Neuronal stem cell (in vitro differentiated cells): ENCODE data around the gene FOXD3.
A peak's percentile ranks its signal among the peaks of the same experiment; 100 is the strongest.

Source experiments
- DNase-seq: peaks from one replicate; pipeline ENCODE4 v3.0.0-alpha.2; 2013; ENCODE audit warnings: low spot score
- H2AFZ ChIP-seq: one replicate; pipeline ENCODE4 v1.6.1; 2013; ENCODE audit warnings: mild to moderate bottlenecking, low read length, inconsistent platforms
- H2AK5ac ChIP-seq: 2 replicates; pipeline ENCODE4 v1.6.1; 2013; ENCODE audit warnings: low read depth, mild to moderate bottlenecking, inconsistent platforms, low read length, moderate library complexity, mixed read lengths
- H2BK120ac ChIP-seq: 2 replicates; pipeline ENCODE4 v1.6.1; 2013; ENCODE audit warnings: low read depth, mild to moderate bottlenecking, inconsistent platforms, low read length, moderate library complexity, mixed read lengths
- H2BK12ac ChIP-seq: one replicate; pipeline ENCODE4 v1.6.1; 2013; ENCODE audit warnings: low read length, inconsistent platforms
- H2BK15ac ChIP-seq: 2 replicates; pipeline ENCODE4 v1.6.1; 2013; ENCODE audit warnings: mild to moderate bottlenecking, low read length, inconsistent platforms, mixed read lengths
- H2BK5ac ChIP-seq: one replicate; pipeline ENCODE4 v1.6.1; 2013; ENCODE audit warnings: inconsistent platforms, mild to moderate bottlenecking, low read length, moderate library complexity
- H3K14ac ChIP-seq: one replicate; pipeline ENCODE4 v1.6.1; 2013; ENCODE audit warnings: low read length, inconsistent platforms
- H3K18ac ChIP-seq: 2 replicates; pipeline ENCODE4 v1.6.1; 2013; ENCODE audit warnings: low read length, inconsistent platforms
- H3K23ac ChIP-seq: 2 replicates; pipeline ENCODE4 v1.6.1; 2013; ENCODE audit warnings: low read depth, mild to moderate bottlenecking, mixed read lengths, low read length, inconsistent platforms; ENCODE audit not compliant: poor library complexity
- H3K27ac ChIP-seq: replicated peaks from 3 replicates; pipeline ENCODE4 v1.5.1; 2013; ENCODE audit warnings: low read length, inconsistent platforms
- H3K27me3 ChIP-seq, 3 experiments: 2 replicates each; pipeline ENCODE4 v1.6.1; 2013; ENCODE audit warnings: low read length in 3 of 3, mild to moderate bottlenecking in 2 of 3, inconsistent platforms in 1 of 3, low read depth in 1 of 3, mixed read lengths in 1 of 3, moderate library complexity in 1 of 3; ENCODE audit not compliant: control insufficient read depth in 3 of 3, insufficient read depth in 3 of 3
- H3K36me3 ChIP-seq, 2 donors: replicated peaks in 1 of 2; 2 replicates each; pipeline ENCODE4 v1.6.1; 2013; ENCODE audit warnings: low read length in 2 of 2; ENCODE audit not compliant: control insufficient read depth in 2 of 2, insufficient read depth in 2 of 2
- H3K4ac ChIP-seq: 2 replicates; pipeline ENCODE4 v1.6.1; 2013; ENCODE audit warnings: inconsistent platforms, mild to moderate bottlenecking, low read length, moderate library complexity
- H3K4me1 ChIP-seq, 2 donors: 1 replicate in 1 of 2; 2 replicates in 1 of 2; pipeline ENCODE4 v1.6.1; 2013; ENCODE audit warnings: low read length in 2 of 2, low read depth in 1 of 2; ENCODE audit not compliant: control insufficient read depth in 2 of 2, insufficient read depth in 1 of 2
- H3K4me2 ChIP-seq: one replicate; pipeline ENCODE4 v1.6.1; 2013; ENCODE audit warnings: mild to moderate bottlenecking, low read length, inconsistent platforms; ENCODE audit not compliant: insufficient read depth, poor library complexity, severe bottlenecking
- H3K4me3 ChIP-seq, 2 donors: 2 replicates each; pipeline ENCODE4 v1.5.1; 2013; ENCODE audit warnings: low read length in 2 of 2, mild to moderate bottlenecking in 2 of 2, inconsistent platforms in 1 of 2, moderate library complexity in 1 of 2
- H3K79me1 ChIP-seq: one replicate; pipeline ENCODE4 v1.6.1; 2013; ENCODE audit warnings: low read depth, mild to moderate bottlenecking, inconsistent platforms, low read length, moderate library complexity
- H3K9ac ChIP-seq: one replicate; pipeline ENCODE4 v1.6.1; 2013; ENCODE audit warnings: mild to moderate bottlenecking, low read depth, low read length, inconsistent platforms; ENCODE audit not compliant: poor library complexity
- H3K9me3 ChIP-seq, 2 donors: replicated peaks in 1 of 2; 2 replicates each; pipeline versions ENCODE3 to v1.6.1; 2013; ENCODE audit warnings: low read length in 2 of 2, mild to moderate bottlenecking in 2 of 2, inconsistent platforms in 1 of 2, low read depth in 1 of 2, mixed read lengths in 1 of 2, moderate library complexity in 1 of 2; ENCODE audit not compliant: control insufficient read depth in 2 of 2, insufficient read depth in 1 of 2
- H4K8ac ChIP-seq: one replicate; pipeline ENCODE4 v1.6.1; 2013; ENCODE audit warnings: low read depth, mild to moderate bottlenecking, inconsistent platforms, low read length, moderate library complexity
- H4K91ac ChIP-seq: one replicate; pipeline ENCODE4 v1.6.1; 2013; ENCODE audit warnings: low read length, low read depth, mild to moderate bottlenecking, inconsistent platforms; ENCODE audit not compliant: poor library complexity
- WGBS, 2 donors: extraction: QIAGEN DNeasy Blood & Tissue Kit; methylation state at CpG; one replicate each; pipeline ENCODE4 v1.1.7; 2013; ENCODE audit warnings: missing lambda C conversion rate in 2 of 2, mixed read lengths in 1 of 2; ENCODE audit not compliant: insufficient read length in 2 of 2, insufficient replicate concordance in 1 of 2; ENCODE audit errors: extremely low coverage in 2 of 2; 5-methylcytosine and 5-hydroxymethylcytosine counted together

FOXD3 gene

GRCh38 chr1:63316598-63316983, 5.8 kb upstream of the FOXD3 start:
- no peak overlapping the region for H3K4me3 ChIP-seq
- no peak overlapping the region for H3K4me2 ChIP-seq
- H3K18ac ChIP-seq = no peak overlapping the region
- no peak overlapping the region for H3K4ac ChIP-seq
- no peak overlapping the region for H2AFZ ChIP-seq
- peaks cover 36 to 82% (median 59%) of the 10 kb centered on the region in 3 experiments for H3K27me3 ChIP-seq
- no peak overlapping the region for H2BK5ac ChIP-seq
- no peak overlapping the region for H2AK5ac ChIP-seq
- no peak overlapping the region for H3K27ac ChIP-seq
- H2BK15ac ChIP-seq = no peak overlapping the region
- no peak overlapping the region for H2BK120ac ChIP-seq
- no peak overlapping the region for H4K91ac ChIP-seq
- no peaks in the 10 kb centered on the region for H3K36me3 ChIP-seq
- H3K14ac ChIP-seq = no peak overlapping the region
- no peak overlapping the region for H4K8ac ChIP-seq
- no CpG with 5 or more reads among the region's 24 CpGs for WGBS, 2 donors
- peaks cover 0 to 2% of the 10 kb centered on the region in 2 donors for H3K4me1 ChIP-seq
- peaks cover 0 to 3% of the 10 kb centered on the region in 2 donors for H3K9me3 ChIP-seq
- H2BK12ac ChIP-seq = no peak overlapping the region
- H3K23ac ChIP-seq = no peak overlapping the region
- no peak for DNase-seq
- H3K79me1 ChIP-seq = no peaks in the 10 kb centered on the region
- no peak overlapping the region for H3K9ac ChIP-seq

GRCh38 chr1:63316984-63317816, 5.2 kb upstream of the FOXD3 start:
- no CpG with 5 or more reads among the region's 80 CpGs for WGBS, 2 donors

GRCh38 chr1:63317817-63318152, 4.6 kb upstream of the FOXD3 start:
- Histone ChIP-seq H3K27me3 (peaks cover 44 to 94% (median 71%) of the 10 kb centered on the region in 3 experiments), H3K14ac (no peak overlapping the region), H3K9ac (no peak overlapping the region), H2BK5ac (no peak overlapping the region), H3K23ac (no peak overlapping the region), H2AK5ac (no peak overlapping the region), H3K4me3 (peak overlapping the region; percentile 15 to 16), H2BK12ac (no peak overlapping the region), H2BK15ac (no peak overlapping the region), H3K27ac (no peak overlapping the region), H4K8ac (no peak overlapping the region), H3K4me1 (peaks cover 0 to 2% of the 10 kb centered on the region in 2 donors), H3K36me3 (no peaks in the 10 kb centered on the region), H2BK120ac (no peak overlapping the region), H2AFZ (peak overlapping the region; percentile 78), H3K4ac (no peak overlapping the region), H3K18ac (no peak overlapping the region), H4K91ac (no peak overlapping the region), H3K4me2 (peak overlapping the region; percentile 82), H3K9me3 (peaks cover 0 to 3% of the 10 kb centered on the region in 2 donors), H3K79me1 (no peaks in the 10 kb centered on the region)
- no CpG with 5 or more reads among the region's 14 CpGs for WGBS, 2 donors
- no peak for DNase-seq

More at GRCh38 chr1:63316984-63317816, 5.2 kb upstream of the FOXD3 start:
- H2BK12ac ChIP-seq = no peak overlapping the region
- no peak overlapping the region for H3K23ac ChIP-seq
- H3K4me3 ChIP-seq = peak overlapping the region; percentile 15 to 16
- H3K4me1 ChIP-seq = peaks cover 0 to 2% of the 10 kb centered on the region in 2 donors
- H3K4ac ChIP-seq = no peak overlapping the region
- no peaks in the 10 kb centered on the region for H3K36me3 ChIP-seq
- no peak overlapping the region for H2BK5ac ChIP-seq
- H3K27me3 ChIP-seq = peaks cover 41 to 88% (median 65%) of the 10 kb centered on the region in 3 experiments
- H4K8ac ChIP-seq = no peak overlapping the region
- H3K9me3 ChIP-seq = peaks cover 0 to 3% of the 10 kb centered on the region in 2 donors
- H3K18ac ChIP-seq = no peak overlapping the region
- H3K79me1 ChIP-seq = no peaks in the 10 kb centered on the region
- no peak overlapping the region for H3K9ac ChIP-seq
- no peak overlapping the region for H4K91ac ChIP-seq
- H3K4me2 ChIP-seq = peak overlapping the region; percentile 82
- H3K27ac ChIP-seq = no peak overlapping the region
- H2BK15ac ChIP-seq = no peak overlapping the region
- no peak overlapping the region for H2BK120ac ChIP-seq
- peak; percentile 65 for DNase-seq
- H2AK5ac ChIP-seq = no peak overlapping the region
- H2AFZ ChIP-seq = peak overlapping the region; percentile 78
- no peak overlapping the region for H3K14ac ChIP-seq

- DNase-seq = no peak
Measured at GRCh38 chr1:63318201-63318979, 4.0 kb upstream of the FOXD3 start.

More at GRCh38 chr1:63318201-63318979, 4.0 kb upstream of the FOXD3 start:
- no peak overlapping the region for H4K8ac ChIP-seq
- WGBS, 2 donors = no CpG with 5 or more reads among the region's 28 CpGs
- no peak overlapping the region for H3K23ac ChIP-seq
- H3K36me3 ChIP-seq = no peaks in the 10 kb centered on the region
- no peak overlapping the region for H3K4ac ChIP-seq
- no peak overlapping the region for H2AFZ ChIP-seq
- peaks cover 0 to 3% of the 10 kb centered on the region in 2 donors for H3K9me3 ChIP-seq
- H3K9ac ChIP-seq = no peak overlapping the region
- H3K4me1 ChIP-seq = peaks cover 0 to 2% of the 10 kb centered on the region in 2 donors
- no peak overlapping the region for H2BK12ac ChIP-seq
- no peak overlapping the region for H3K27ac ChIP-seq
- no peak overlapping the region for H2BK5ac ChIP-seq
- H3K18ac ChIP-seq = no peak overlapping the region
- no peak overlapping the region for H4K91ac ChIP-seq
- no peak overlapping the region for H3K4me3 ChIP-seq
- H2BK120ac ChIP-seq = no peak overlapping the region
- peaks cover 49 to 98% (median 75%) of the 10 kb centered on the region in 3 experiments for H3K27me3 ChIP-seq
- H2BK15ac ChIP-seq = no peak overlapping the region
- H3K14ac ChIP-seq = no peak overlapping the region
- H3K4me2 ChIP-seq = no peak overlapping the region
- H3K79me1 ChIP-seq = no peaks in the 10 kb centered on the region
- no peak overlapping the region for H2AK5ac ChIP-seq
